GM13976 (cell line): ENCODE data around the gene MYB.
A peak's percentile ranks its signal among the peaks of the same experiment; 100 is the strongest.
"Not testable (repeated sequence)": the region's sequence is repeated elsewhere in the genome, so short reads cannot be mapped to it uniquely, and the experiment has no call there.

Experiments
- DNase-seq: peaks from one replicate; pipeline ENCODE4 v3.0.0; 2012; ENCODE audit warnings: low spot score
- CTCF ChIP-seq: IDR thresholded peaks from 2 replicates; pipeline ENCODE4 v1.5.1; 2012; ENCODE audit warnings: borderline replicate concordance, mild to moderate bottlenecking; ENCODE audit not compliant: insufficient read depth; ENCODE audit errors: extremely low read depth, missing control alignments, control extremely low read depth
- in situ Hi-C: fragments of 300-500 bp; cut with MboI; formaldehyde crosslinking; loops from one replicate; pipeline ENCODE4 v1.12.0; 2022; ENCODE audit warnings: low sequenced_read_pairs, mixed read lengths, inconsistent platforms; ENCODE audit not compliant: unreplicated experiment

The MYB gene

GRCh38 chr6:135144673-135145062 is 36.4 kb upstream of the MYB start:
- in situ Hi-C loops: no loop called here
- no peak for TF ChIP-seq CTCF
- DNase-seq: no peak

DNA sequence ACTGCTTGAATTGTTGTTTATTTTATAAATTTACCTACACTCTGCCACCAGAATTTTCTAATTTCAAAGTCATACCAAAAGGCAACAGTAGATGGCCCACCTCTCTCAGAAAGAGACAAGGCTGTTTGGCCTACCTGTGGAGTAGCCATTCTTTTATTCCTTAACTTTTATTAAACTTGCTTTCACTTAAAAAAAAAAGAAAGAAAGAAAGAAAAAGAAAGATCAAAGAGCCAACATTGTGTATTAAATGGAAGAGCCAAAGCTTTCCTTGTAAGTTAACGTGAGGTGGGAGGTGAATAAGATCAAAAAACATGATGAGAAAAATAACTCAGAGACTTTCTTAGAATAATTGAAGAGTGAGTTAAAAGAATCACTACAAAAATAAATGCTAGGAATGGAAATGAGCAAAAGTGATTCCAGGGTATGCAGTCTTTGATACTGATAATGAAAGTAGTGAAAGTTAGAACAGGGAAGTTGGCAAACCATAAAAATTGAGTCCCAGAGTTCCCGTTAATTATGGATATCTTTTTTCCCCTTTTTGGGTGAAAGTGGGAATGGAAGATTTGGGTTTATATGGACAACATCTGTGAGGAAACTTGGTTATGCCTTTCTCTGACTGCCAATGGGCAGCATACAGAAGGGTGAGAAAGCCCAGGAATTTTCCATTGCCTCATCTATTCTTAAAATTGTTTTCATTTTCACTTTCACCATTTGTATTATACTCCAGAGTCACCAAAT is 35.9 kb upstream of the MYB start:
- TF ChIP-seq CTCF: peak; percentile 33
- in situ Hi-C loops: no loop called here
- DNase-seq: no peak

DNA sequence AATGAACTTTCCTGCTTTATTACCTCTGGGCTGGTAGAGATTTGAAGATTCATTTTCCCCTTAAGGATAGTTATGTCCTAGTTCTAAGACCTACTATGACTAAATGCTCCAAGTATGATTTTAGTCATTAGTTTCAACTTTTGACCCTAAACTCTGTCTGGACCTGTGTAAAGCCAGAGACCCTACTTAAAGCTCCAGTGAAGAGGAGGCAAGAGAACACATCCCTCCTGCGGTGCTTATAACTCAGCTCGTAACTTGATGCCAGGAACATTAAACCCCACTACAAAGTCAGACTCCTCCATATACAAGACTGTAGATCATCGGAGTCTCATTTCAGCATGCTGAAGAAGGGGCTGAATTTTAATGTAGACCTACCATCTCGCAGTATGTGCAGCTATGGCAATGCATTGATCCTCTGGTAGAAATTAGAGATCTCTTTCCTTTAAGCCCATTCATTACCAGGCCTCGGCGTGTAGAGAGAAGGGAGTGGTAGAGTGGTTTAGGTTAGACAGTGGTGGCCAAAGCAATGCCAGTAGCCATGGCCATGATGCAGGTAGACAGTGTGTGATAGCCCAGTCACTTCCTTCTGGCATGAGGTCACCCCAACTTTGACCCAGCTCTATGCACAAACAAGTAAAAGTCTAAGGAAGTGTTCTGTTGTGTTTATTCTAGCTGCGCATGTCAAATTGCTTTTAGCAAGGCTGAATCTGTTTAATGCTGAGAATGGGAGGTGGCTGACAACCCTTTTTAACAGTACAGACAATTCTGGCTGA is 34.8 kb upstream of the MYB start:
- no peak for TF ChIP-seq CTCF
- in situ Hi-C loops: no loop called here

DNA sequence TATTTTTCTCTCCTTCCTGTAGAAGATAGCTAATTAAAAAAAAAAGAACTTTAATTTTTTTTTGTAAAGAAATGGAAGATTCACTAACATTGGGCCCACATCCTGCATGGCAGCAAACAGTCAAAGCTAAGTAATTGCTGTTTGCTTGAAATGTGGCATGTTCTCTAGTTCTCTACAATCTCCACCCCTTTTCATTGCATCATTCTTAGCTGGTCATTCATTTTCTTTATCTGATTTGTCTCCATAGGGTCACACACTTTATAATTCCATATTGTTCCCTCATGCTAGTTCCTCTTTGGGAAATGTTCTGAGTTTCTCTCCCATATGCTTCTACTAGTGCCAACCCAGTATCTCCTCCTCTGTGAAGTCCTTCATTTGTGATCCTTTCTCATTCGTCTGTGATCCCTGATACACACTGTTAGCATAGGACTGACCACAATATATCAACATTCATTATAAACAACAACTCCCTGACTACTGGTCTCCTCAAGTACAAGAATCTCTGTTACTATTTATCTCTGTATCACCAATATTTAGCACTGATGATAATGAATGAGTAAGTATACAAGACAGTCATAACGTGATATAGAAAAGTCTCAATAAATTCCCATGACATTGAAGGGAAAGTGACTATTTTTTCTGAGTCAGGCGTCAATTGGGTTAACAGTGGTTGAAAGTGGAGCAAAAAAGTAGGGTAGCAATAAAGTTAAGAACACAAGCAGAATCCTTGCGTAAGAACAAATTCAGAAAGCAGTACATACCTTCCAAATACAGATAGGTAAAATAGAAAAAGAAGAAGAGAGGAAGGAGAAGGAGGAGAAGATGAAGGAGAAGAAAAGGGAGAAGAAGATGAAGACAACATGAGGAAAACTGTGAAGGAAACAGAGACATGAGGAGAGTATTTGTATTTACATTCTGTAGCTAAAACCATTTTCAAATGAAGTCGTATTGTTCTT is 33.2 kb upstream of the MYB start:
- DNase-seq: no peak
- in situ Hi-C loops: no loop called here
- TF ChIP-seq CTCF: no peak

More for the DNA sequence above, 34.8 kb upstream of the MYB start:
- no peak for DNase-seq

- in situ Hi-C loops: no loop called here
- no peak for TF ChIP-seq CTCF
Measured at GRCh38 chr6:135148889-135149288, 32.2 kb upstream of the MYB start.

DNA sequence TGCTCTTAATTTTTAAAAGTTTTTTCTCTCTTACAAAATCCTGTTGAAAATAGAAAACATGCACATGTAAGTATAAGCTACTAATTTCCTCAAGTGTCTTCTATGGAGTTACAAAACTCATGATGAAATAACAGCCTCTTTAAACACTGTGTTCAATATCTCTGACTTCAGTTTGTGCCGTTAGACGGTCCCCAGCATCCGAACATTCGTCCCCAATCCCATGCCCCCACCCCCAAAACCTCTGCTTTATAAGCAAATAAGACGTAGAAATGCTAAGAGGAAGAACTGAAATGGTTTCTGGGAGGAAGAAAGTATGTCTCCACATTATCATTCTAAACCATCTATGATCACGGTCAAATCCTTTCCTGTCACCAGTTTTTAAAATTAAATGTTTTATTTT is 31.7 kb upstream of the MYB start:
- in situ Hi-C loops: no loop called here
- DNase-seq: no peak
- no peak for TF ChIP-seq CTCF

More at GRCh38 chr6:135148889-135149288, 32.2 kb upstream of the MYB start:
- DNase-seq: no peak

DNA sequence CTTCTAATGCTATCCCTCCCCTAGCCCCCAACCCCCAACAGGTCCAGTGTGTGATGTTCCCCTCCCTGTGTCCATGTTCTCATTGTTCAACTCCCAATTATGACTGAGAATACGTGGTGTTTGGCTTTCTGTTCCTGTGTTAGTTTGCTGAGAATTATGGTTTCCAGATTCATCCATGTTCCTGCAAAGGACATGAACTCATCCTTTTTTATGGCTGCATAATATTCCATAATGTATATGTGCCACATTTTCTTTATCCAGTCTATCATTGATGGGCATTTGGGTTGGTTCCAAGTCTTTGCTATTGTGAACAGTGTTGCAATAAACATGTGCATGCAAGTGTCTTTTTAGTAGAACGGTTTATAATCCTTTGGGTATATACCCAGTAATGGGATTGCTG is 30.6 kb upstream of the MYB start:
- in situ Hi-C loops, DNase-seq: not testable (repeated sequence)

- in situ Hi-C loops, DNase-seq: not testable (repeated sequence)
Measured at GRCh38 chr6:135154125-135154524, 27.0 kb upstream of the MYB start.
